ENCODE measurements around the gene ADGRE2.
"Not testable (repeated sequence)": the region's sequence is repeated elsewhere in the genome, so short reads cannot be mapped to it uniquely, and the experiment has no call there.

Gene ADGRE2

DNA sequence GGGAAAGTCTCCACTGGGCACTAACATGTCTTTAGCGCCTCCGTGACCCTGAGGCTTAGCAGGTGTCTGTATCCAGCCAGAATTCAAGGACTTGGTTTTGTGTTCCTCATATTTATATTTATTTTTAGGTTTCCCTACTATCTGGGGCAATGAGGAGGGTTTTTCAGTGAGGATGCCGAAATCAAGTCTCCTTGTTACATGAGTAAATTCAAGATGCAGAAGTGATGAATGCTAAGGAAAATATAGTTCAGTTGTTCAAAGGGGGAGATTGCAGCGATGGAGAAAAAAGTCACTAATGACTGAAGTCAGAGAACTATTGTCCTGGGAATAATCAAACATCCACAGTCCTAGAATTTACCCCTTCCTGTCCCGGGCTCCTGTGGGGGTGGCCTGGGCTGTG lies 791 bp upstream of the ADGRE2 start:
- no peak for DNase-seq (ENCODE audit: low read depth in 2 of 2)

DNA sequence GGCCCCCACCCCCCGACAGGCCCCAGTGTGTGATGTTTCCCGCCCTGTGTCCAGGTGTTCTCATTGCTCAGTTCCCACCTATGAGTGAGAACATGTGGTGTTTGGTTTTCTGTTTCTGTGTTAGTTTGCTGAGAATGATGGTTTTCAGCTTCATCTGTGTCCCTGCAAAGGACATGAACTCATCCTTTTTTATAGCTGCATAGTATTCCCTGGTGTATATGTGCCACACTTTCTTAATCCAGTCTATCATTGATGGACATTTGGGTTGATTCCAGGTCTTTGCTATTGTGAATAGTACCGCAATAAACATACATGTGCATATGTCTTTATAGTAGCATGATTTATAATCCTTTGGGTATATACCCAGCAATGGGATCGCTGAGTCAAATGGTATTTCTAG lies 715 bp downstream of the ADGRE2 start:
- DNase-seq (ENCODE audit: low read depth in 2 of 2) = not testable (repeated sequence)

DNA sequence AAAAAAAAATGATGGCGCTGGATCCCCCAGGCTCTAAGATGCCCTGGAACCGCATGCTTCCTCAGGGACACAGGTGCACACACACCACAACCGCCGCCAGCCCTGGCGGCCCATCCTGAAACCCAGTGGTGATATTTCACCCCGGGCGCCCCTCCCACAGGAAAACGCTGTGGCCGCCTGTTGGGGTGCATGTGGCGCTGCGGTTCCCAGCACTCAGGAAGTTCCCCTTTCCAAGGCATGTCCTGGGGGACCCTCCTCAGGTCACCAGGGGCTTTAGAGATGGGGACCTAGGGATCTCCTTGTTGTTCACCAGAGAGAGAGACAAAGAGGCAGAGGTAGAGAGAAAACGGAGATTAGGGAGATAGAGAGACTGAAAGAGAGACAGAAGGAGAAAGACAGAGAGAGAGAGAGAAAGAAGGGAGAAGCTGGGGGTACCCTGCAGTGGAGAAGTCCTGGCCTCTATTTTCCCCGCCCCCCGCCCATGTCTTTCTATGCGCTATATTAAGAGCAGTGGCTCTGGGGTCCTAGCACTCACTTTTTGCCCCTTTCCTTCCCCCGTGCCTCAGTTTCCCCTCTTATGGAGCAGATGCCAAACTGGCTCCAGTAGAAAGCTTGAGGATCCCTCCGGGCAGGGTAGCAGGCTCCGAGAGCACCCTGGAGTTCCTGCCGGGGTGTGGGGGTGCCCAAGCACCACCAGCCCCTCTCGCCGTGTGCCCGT lies 2.3 kb downstream of the ADGRE2 start:
- peak in 1 of 2 donors; percentile 6 for DNase-seq (ENCODE audit: low read depth in 2 of 2)

DNA sequence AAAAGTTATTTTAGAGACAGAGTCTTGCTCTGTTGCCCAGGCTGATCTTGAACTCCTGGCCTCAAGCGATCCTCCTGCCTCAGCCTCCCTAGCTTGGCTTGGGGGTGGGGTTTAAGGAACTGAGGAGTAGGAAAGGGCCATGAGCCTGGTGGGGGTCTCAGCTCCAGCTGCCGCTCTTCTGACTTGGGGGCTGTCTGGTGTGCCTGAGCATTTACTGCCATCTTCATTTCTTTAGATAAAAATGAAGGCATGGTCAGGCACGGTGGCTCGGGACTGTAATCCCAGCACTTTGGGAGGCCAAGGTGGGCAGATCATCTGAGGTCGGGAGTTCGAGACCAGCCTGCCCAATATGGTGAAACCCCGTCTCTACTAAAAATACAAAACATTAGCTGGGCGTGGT lies 3.0 kb downstream of the ADGRE2 start:
- DNase-seq (ENCODE audit: low read depth in 2 of 2) = not testable (repeated sequence)

DNA sequence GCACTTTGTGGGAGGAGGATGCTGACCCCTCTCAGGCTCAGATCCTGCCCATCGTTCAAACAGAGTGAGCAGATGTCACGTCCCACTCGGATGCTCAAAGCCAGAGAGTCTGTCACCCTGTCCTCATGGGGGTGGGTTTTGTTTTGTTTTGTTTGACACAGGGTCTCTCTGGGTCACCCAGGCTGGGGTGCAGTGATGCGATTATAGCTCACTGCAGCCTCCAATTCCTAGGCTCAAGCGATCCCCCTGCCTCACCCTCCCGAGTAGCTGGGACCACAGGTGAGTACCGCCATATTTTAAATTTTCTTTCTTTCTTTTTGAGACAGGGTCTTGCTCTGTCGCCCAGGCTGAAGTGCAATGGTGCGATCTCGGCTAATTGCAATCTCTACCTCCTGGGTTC lies 4.0 kb downstream of the ADGRE2 start:
- DNase-seq (ENCODE audit: low read depth in 2 of 2) = no peak

DNA sequence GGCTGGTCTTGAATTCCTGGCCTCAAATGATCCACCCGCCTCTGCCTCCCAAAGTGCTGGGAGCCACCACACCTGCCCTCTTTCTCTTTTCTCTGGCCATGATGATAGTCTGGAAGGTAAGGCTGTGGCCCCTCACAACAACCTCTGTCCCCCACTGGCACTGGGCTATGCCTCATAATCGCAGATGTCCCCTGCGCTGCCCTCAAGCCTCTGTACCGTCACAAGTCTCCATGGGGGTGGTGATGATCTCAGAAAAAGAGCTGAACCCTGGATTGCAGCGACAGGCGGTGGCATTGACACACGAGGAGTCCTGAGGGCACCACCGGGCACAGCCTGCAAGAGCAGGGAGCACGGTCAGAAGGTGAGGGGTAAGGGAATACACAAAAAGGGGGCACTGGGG lies 4.6 kb downstream of the ADGRE2 start:
- DNase-seq (ENCODE audit: low read depth in 2 of 2) = not testable (repeated sequence)

DNA sequence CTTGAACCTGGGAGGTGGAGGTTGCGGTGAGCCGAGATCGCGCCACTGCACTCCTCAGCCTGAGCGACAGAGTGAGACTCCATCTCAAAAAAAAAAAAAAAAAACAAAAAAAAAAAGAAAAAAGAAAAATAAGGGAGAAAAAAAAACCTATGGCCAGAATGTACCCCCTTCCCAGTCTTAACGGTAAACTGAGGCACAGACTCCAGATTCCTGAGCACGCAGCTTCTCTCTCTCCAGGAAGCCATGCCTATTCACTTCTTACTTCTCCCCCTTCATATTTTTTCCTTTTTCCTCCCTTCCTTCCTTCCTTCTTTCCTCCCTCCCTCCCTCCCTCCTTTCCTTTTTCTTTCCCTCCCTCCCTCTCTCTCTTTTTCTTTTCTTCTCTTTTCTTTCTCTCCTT lies 5.4 kb downstream of the ADGRE2 start:
- no peak for DNase-seq (ENCODE audit: low read depth in 2 of 2)

DNA sequence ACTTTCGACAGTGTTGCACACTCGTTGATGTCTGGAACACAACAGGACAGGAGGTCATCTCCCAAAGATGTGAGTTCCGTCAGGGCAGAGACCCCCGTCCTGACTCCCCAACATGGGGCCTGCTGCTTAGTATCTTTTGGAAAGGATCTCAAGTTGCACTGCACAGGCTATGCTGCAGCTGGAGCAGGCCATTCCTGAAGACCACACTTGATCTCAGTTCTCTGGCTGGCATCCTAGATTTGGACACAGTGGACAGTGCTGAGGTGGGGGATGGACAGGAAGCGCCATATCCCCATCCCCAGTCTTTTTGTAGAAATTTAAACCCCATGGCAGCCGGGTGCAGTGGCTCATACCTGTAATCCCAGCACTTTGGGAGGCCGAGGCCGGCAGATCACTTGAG lies 5.9 kb downstream of the ADGRE2 start:
- no peak for DNase-seq (ENCODE audit: low read depth in 2 of 2)

DNA sequence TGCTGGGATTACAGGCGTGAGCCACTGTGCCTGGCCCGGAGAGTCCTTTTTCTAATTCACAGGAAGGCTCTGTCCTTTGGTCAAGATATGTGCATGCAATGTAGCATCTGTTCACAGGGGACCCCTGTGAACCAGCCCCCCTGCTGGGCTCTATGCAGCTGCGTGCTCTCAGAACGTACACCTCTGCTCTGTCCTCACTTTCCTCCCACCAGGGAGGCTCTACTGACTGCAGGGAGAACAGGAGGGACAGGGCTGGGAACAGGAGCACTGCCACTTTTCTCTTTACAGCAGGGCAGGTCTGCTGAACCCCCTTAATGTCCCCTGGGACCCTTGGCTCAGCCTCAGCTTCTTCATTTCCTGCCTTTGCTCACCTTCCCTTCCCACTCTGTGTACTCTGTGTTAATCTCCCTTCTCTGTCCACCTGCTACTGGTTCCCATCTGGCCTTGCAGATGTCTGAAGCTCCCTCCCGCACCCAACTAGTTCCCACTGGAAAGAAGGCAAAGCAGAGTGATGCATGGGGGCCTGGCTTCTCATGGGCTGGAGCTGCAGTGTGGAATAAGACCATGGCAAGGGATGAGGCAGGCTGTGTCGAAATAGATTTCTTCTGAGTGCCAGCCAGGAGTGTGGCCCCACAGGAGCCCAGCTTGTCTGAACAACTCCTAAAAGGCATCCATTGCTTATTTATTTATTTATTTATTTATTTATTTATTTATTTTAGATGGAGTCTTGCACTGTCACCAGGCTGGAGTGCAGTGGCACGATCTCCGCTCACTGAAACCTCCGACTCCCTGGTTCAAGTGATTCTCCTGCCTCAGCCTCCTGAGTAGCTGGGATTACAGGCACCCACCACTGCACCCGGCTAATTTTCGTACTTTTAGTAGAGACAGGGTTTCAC lies 7.2 kb downstream of the ADGRE2 start:
- no peak for DNase-seq (ENCODE audit: low read depth in 2 of 2)

DNA sequence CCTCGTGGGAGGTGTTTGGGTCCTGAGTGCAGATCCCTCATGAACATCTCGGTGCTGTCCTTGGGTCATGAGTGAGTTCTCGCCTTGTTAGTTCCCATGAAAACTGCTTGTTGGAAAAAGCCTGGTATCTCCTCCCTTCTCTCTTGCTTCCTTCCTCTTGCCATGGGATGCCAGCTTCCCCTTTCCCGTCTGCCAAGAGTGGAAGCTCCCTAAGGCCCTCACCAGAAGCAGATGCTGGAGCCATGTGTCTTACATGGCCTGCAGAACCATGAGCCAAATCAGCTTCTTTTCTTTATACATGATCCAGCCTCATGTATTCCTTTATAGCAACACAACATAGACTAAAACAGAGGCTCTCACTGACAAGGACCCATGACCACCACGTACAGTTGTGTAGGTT lies 8.2 kb downstream of the ADGRE2 start:
- no peak for DNase-seq (ENCODE audit: low read depth in 2 of 2)

DNA sequence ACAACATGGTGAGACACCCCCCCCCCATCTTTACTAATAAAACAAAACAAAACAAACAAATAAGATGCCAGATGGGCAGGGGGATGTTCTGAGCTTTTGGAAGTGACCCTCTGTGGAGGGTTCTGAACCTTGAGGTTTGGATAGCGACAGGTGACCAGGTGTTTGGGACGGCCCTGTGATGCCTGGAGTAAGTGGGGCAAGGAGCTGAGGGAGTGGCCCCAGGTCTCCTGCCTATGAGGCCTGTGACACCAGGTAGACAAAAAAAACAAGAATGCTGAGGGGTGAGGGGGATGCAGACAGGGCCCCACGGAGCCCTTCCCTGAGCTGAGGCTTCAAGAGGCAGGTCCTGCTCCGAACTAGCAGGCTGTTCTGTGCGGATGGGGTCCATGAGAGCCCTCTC lies 9.2 kb downstream of the ADGRE2 start:
- DNase-seq (ENCODE audit: low read depth in 2 of 2) = no peak

DNA sequence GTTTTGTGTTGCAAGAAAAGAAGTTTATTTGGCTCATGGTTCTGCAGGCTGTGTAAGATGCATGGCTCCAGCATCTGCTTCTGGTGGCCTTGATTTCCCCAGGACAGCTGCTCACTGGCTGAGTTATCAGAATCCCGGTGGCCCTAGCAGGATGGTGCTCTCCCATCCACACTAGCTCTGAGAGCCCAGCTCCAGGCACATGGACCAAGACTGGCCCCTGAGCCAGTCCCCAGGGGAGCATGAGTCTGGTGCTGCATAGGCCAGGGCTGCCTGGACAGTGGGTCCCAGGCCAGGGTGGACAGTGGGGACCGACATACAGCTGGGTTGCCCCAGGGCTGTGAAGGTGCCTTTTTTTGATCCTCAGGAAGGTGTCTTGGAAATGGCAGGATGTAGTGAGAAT lies 10.4 kb downstream of the ADGRE2 start:
- DNase-seq (ENCODE audit: low read depth in 2 of 2) = no peak

DNA sequence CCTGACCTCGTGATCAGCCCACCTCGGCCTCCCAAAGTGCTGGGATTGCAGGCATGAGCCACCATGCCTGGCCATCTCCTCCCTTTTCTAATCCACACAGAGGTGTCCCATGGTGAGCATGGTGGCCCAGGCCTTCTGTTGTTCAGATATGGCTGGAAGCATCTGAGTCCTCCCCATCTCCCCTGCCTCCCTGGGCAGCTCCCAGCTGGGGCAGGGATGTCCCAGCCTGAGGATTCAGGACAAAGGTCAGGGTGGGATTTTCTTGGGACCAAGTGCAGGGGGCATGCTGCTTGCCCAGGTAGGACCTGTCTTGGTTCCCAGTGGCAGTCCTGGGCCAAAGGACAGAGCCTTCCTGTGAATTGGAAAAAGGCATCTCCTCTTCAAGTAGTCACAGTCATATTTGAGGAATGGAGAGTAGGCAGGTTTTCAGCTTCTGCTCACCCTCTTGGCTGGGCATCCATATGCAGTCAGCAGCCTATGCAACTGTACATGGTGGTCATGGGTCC lies 10.8 kb downstream of the ADGRE2 start:
- DNase-seq (ENCODE audit: low read depth in 2 of 2) = no peak

DNA sequence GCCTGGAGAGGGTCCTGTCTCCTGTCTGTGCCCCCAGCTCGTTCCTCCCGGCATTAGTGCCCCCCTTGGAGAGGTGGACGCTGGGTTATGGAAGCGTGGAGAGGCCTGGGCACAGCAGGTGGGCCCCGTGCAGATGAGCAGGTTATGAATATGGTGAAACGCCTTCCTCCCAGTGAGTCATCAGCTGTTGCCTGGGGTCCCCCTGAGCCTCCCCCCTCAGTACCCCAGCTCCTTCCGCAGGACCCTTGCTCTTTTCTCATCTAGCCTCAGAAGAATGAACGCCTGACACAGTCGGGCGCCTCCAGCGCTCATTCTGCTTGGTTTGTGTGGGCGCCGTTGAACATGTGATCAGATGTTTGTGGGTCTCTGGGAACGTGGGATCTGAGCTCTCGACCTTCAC lies 12.5 kb downstream of the ADGRE2 start:
- not testable (repeated sequence) for DNase-seq (ENCODE audit: low read depth in 2 of 2)

DNA sequence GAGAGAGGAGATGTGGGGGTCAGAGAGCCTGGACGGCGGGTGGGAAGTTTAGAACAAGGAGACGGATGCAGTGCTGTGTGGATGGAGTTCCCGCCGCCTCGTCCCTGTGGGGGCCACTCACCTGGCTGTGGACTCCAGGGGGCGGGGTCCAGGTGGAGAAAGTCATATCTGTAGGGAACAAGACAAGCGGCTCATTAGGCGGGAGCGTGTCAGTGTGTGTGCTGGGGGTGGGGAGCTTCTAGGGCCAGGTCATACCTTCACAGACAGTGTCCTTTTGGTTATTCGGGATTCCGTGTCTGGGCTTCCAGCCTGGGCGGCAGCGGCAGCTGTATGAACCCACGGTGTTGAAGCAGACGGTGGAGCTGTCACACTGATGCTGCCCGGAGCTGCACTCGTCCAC lies 13.0 kb downstream of the ADGRE2 start:
- DNase-seq (ENCODE audit: low read depth in 2 of 2) = not testable (repeated sequence)

DNA sequence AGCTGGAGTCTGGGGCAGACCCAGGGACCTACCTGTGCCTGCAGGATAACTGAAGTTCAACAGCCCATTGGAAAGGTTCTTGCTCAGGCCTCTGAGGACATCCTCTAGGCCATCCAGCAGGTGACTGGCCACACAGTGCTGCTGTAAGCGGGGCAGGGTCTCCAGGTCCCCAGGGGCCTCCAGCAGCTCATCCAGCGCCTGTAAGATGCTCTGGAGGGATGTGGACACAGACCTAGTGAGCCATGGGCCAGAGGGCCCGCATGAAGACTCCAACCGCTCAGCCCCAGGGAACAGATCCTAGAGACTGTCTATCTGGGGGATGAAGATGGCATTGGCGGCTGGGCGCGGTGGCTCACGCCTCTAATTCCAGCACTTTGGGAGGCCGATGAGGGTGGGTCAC lies 14.0 kb downstream of the ADGRE2 start:
- DNase-seq (ENCODE audit: low read depth in 2 of 2) = no peak

DNA sequence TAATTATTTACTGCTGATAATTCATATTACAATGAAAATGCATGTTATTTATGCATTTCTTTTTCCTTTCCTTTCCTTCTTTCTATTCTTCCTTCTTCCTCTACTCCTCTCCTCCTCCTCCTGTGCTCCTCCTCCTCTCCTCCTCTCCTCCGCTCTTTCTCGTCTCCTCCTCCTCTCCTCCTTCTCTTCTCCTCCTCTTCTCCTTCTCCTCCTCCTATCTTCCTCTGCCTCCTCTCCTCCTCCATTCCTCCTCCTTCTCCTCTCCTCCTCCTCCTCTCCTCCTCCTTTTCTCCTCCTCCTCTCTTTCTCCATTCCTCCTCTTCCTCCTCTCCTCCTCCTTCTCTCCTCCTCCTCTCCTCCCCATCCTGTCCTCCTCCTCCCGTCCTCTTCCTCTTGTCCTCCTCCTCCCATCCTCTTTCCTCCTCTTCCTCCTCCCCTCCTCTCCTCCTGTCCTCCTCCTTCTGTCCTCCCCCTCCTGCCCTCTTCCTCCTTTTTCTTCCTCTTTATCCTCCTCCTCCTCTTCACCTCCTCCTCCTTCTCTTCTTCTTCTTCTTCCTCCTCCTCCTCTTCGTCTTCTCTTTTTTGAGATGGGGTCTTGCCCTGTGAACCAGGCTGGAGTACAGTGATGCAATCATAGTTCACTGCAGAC lies 14.7 kb downstream of the ADGRE2 start:
- no peak for DNase-seq (ENCODE audit: low read depth in 2 of 2)

DNA sequence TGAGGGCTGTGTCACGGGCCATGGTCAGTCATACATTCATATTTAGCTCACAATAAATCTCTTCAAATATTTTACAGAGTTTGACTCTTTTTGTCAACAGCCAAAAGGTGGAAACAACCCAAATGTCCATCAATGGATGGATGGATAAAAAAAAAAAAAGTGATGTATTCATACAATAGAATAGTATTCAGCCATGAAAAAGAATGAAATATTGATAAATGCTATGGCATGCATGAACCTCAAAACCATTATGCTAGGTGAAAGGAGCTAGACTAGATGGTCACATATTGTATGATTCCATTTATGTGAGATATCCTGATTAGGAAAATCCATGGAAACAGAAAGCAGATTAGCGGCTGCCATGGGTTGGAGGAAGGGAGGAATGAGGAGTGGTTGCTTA lies 16.2 kb downstream of the ADGRE2 start:
- no peak for DNase-seq (ENCODE audit: low read depth in 2 of 2)

DNA sequence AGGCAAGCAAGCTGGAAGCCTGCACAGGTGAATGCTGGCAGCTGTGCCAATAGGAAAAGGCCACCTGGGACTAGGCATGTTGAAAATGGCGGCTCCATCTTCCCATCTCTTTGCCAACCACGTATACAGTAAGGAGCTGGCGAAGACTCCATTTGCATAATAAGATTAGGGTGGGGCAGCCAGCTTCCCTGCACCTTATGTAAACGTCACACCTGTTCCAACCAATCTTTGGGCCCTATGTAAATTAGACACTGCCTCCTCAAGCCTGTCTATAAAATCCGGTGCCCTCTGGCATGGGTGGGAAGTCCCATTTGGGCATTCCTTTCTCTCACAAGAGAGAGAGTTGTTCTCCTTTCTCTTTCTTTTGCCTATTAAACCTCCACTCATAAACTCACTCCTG lies 16.8 kb downstream of the ADGRE2 start:
- DNase-seq (ENCODE audit: low read depth in 2 of 2) = no peak

DNA sequence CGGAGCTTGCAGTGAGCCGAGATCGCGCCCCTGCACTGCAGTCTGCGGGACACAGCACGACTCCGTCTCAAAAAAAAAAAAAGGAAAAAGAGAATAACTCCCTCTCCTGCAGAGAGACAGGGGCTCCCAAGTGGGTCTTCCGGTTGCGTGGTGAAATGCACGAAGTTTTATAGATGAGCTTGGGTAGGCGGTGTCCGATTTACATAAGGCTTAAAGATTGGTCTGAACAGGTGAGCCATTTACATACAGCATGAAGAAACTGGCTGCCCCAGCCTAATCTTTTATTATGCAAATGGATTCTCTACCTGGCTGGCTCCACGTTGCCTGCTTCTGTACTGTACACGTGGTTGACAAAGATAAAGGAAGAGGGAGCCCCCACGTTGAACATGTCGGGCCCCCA lies 19.5 kb downstream of the ADGRE2 start:
- no peak for DNase-seq (ENCODE audit: low read depth in 2 of 2)

DNA sequence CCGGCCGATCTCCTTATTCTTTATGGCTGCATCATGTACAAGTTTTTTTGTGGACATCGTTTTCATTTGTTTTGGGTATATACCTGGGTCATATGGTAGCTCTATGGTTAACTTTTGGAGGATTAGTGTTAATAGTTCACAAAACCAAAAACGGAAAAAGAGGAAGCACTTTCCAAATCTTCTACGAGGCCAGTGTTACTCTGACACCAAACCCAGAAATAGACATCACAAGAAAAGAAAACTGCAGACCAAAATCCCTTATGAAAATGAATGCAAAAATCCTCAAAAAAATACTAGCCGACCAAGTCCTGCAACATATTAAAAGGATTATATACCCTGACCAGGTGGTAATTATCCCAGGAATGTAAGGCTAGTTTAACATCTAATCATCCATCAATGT lies 29.8 kb downstream of the ADGRE2 start:
- DNase-seq (ENCODE audit: low read depth in 2 of 2) = no peak

DNA sequence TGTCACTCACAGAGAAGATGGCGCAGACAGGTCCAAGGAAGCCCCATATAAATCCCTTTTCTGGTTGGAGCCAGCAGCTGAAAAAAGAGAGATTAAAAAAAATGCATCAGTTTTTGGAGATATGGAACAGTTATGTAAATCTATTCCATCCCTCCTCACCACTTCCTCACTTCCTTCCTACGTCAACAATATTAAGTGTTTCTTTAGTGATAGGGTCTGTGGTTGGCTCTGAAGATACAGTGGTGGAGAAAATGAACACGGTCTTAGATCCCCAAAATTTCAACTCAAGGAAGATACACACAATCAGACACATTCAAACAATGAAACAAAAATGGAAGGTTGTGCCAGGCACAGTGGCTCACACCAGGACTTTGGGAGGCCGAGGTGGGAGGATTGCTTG lies 31.5 kb downstream of the ADGRE2 start:
- DNase-seq (ENCODE audit: low read depth in 2 of 2) = no peak

DNA sequence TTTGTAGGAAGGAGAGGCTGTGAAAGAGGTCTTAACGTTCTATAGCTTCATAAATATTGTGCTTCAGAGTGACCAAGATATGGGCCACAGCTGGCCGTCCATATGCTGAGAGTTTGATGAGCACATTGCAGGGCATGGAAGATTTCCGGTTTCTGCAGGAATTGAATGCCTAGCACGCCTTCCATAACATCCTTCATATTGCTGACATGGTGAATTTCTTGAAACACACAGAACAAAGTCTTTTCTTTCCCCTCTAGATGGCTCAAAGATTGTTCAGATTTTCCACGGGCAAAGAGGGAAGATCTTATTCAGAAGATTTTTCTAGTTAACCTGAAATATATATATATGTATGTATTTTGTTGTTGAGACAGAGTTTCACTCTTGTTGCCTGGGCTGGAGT lies 42.4 kb downstream of the ADGRE2 start:
- DNase-seq (ENCODE audit: low read depth in 2 of 2) = no peak
